ENCODE measurements around the gene AK1.

GRCh38 chr9:127829205-127829906 is 48.1 kb downstream of the AK1 start:
- TF ChIP-seq EED (IDR thresholded peaks at IDR 0.05; ENCODE audit: low read depth): no peak
- TF ChIP-seq GATAD2B (conservative IDR thresholded peaks at IDR 0.05; ENCODE audit: low read depth): no peak
- no peak for TF ChIP-seq HDAC2 (IDR thresholded peaks at IDR 0.05)
- no peak for TF ChIP-seq ZSCAN29 (IDR thresholded peaks at IDR 0.05)
- TF ChIP-seq CTCF (IDR thresholded peaks at IDR 0.05 in 2 of 3, conservative IDR thresholded peaks at IDR 0.05 in 1 of 3; ENCODE audit: control insufficient read depth in 2 of 3, extremely low read depth in 1 of 3, insufficient read depth in 1 of 3, low read depth in 3 of 3, low read length in 3 of 3): no peak
- TF ChIP-seq NR2C2 (IDR thresholded peaks at IDR 0.05; ENCODE audit: borderline replicate concordance, control insufficient read depth, insufficient read length, low read depth): no peak

Measured in GM12878 (cell line).